SU-DHL-6 (cell line): ENCODE data around the gene C17orf107.

Experiments used
- H2AFZ ChIP-seq: fragments of 200-600 bp; sonication (generic); 2 replicates; pipeline ENCODE4 v1.6.1; 2014; ENCODE audit warnings: low read depth, mild to moderate bottlenecking, moderate library complexity, mixed read lengths, antibody characterized with exemption, low read length; ENCODE audit not compliant: severe bottlenecking
- H3F3A ChIP-seq: fragments of 200-600 bp; shearing (Covaris generic); 2 replicates; pipeline ENCODE4 v1.6.0; 2016; ENCODE audit warnings: antibody characterized with exemption, mild to moderate bottlenecking; ENCODE audit not compliant: insufficient read depth
- H3K27ac ChIP-seq: fragments of 200-600 bp; sonication (generic); 2 replicates; pipeline ENCODE4 v1.5.1; 2016; ENCODE audit warnings: low read depth, mild to moderate bottlenecking, low read length, moderate library complexity, mixed read lengths
- H3K27me3 ChIP-seq: fragments of 200-600 bp; sonication (generic), shearing (Covaris generic); 2 replicates; pipeline ENCODE4 v1.6.0; 2014; ENCODE audit warnings: mild to moderate bottlenecking, low read length
- H3K36me3 ChIP-seq: fragments of 200-600 bp; sonication (generic); 2 replicates; pipeline ENCODE4 v1.6.1; 2014; ENCODE audit warnings: mild to moderate bottlenecking, low read length, mixed read lengths
- H3K4me2 ChIP-seq: fragments of 300-600, 200-600 bp; shearing (Covaris generic), sonication (generic); 2 replicates; pipeline ENCODE4 v1.6.0; 2014; ENCODE audit warnings: low read length, low read depth, mild to moderate bottlenecking; ENCODE audit not compliant: poor library complexity, severe bottlenecking
- H3K4me3 ChIP-seq: fragments of 200-600 bp; sonication (generic); 2 replicates; pipeline ENCODE4 v1.5.1; 2014; ENCODE audit warnings: antibody characterized with exemption, low read length, mild to moderate bottlenecking, mixed read lengths; ENCODE audit not compliant: insufficient read depth, poor library complexity, severe bottlenecking
- H3K79me2 ChIP-seq: fragments of 200-600 bp; sonication (generic); 2 replicates; pipeline ENCODE4 v1.6.1; 2014; ENCODE audit warnings: mild to moderate bottlenecking, low read length, moderate library complexity; ENCODE audit not compliant: insufficient read depth
- H3K9ac ChIP-seq: fragments of 200-600 bp; sonication (generic); 2 replicates; pipeline ENCODE4 v1.7.0; 2014; ENCODE audit warnings: mild to moderate bottlenecking, low read length
- H3K9me2 ChIP-seq: fragments of 200-600 bp; sonication (generic); replicated peaks from 2 replicates; pipeline ENCODE4 v1.6.1; 2014; ENCODE audit warnings: low read length; ENCODE audit not compliant: insufficient read depth
- H3K9me3 ChIP-seq: fragments of 200-600 bp; sonication (generic); 2 replicates; pipeline ENCODE4 v1.6.1; 2014; ENCODE audit warnings: low read length, mixed read lengths; ENCODE audit not compliant: insufficient read depth
- H4K20me1 ChIP-seq: fragments of 200-600 bp; sonication (generic); 2 replicates; pipeline ENCODE4 v1.6.1; 2014; ENCODE audit warnings: low read depth, mild to moderate bottlenecking, antibody characterized with exemption, low read length, moderate library complexity, mixed read lengths
- CTCF ChIP-seq: fragments of 200-600 bp; sonication (generic); IDR thresholded peaks from one replicate; pipeline ENCODE4 v1.5.1; 2017; ENCODE audit warnings: antibody characterized with exemption, mild to moderate bottlenecking, low read length, moderate library complexity; ENCODE audit not compliant: insufficient read depth, poor library complexity, severe bottlenecking
- EZH2phosphoT487 ChIP-seq: fragments of 200-600 bp; sonication (generic), shearing (Covaris generic); conservative IDR thresholded peaks from 2 replicates; pipeline ENCODE4 v1.6.1; 2018; ENCODE audit warnings: mild to moderate bottlenecking, antibody characterized with exemption, low read length, moderate library complexity, mixed read lengths

Gene C17orf107

GRCh38 chr17:4900231-4901107, 1.1 kb downstream of the C17orf107 start:
- Histone ChIP-seq H2AFZ (no peak overlapping the region), H3K79me2 (no peaks in the 10 kb centered on the region), H3K9me2 (no peaks in the 10 kb centered on the region), H3K4me3 (no peak overlapping the region), H4K20me1 (no peaks in the 10 kb centered on the region), H3K9ac (no peak overlapping the region), H3K27me3 (no peaks in the 10 kb centered on the region), H3K4me2 (no peak overlapping the region), H3K9me3 (no peaks in the 10 kb centered on the region), H3K36me3 (no peaks in the 10 kb centered on the region), H3K27ac (no peak overlapping the region), H3F3A (peaks cover 5% of the 10 kb centered on the region; the same call in 1 of the 2 replicates)
- no peak for TF ChIP-seq EZH2phosphoT487
- no peak for TF ChIP-seq CTCF

DNA sequence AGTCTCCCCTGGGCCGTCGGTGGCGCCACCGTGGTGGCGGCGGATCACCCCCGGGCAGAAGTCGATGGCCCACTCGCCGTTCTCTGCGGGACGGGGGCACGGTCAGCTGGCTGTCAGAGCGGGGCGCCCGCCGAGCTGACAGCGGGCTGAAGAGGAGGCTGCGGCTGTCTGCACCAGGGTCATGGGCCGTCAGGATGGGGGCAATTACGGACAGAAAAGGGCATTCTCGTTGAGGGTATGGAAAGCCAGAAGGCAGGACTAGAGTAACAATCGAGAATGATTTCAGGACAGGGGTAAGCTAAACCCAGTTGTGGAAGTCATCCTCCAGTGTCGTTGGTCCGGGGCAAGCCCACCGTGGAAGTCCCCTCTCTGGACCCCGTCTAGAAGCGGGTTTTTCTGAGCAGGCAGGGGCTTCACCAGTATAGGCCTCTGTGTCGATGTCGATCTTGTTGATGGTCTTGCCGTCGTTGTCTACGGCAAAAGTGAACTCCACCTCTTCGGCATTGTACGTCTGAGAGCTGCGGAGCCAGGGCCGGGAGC, 1.8 kb downstream of the C17orf107 start:
- Histone ChIP-seq H3K79me2 (no peaks in the 10 kb centered on the region), H4K20me1 (no peaks in the 10 kb centered on the region), H3F3A (peaks cover 5% of the 10 kb centered on the region; the same call in 1 of the 2 replicates), H3K36me3 (no peaks in the 10 kb centered on the region), H3K27me3 (no peaks in the 10 kb centered on the region), H3K9me2 (no peaks in the 10 kb centered on the region), H3K27ac (no peak overlapping the region), H3K4me2 (no peak overlapping the region), H3K9ac (no peak overlapping the region), H3K4me3 (no peak overlapping the region), H2AFZ (no peak overlapping the region), H3K9me3 (no peaks in the 10 kb centered on the region)
- TF ChIP-seq EZH2phosphoT487 (no peak), CTCF (no peak)

DNA sequence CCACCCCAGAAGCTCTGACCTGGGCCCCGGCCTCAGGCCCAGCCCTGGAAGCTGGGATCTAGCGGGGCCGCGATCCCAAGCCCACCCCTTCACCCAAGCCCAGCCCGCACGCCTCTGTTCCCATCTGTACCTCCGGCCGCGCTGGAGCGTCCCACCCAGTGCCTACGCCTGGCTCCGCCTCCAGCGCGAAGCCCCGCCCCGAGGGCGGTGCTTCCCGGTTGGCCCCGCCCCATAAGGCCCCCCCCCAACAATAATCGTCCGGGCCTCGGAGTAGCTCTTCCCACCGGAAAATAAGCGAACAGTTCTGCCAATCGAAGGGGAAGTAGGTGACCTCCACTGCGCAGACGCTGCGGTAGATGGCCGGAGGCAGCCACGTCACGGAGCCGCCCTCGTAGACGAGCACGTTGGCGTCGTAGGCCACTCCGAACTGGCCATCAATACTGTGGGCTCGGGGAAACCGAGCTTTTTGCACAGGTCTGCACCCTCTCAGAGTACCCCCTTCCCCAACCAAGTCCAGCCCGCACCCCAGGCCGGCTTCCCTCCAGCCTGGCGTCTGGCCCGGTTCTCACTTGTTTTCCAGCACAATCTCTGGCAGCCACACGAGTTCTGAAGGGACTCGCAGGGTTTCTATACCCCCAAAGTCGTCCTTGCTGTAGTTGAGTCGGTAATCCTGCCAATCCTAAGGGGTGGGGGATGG, 2.5 kb downstream of the C17orf107 start:
- no peak for TF ChIP-seq EZH2phosphoT487
- no peaks in the 10 kb centered on the region for H3K36me3 ChIP-seq
- no peaks in the 10 kb centered on the region for H3K27me3 ChIP-seq
- peaks cover 5% of the 10 kb centered on the region; the same call in 1 of the 2 replicates for H3F3A ChIP-seq
- H3K4me3 ChIP-seq, result no peak overlapping the region
- H3K79me2 ChIP-seq, result no peaks in the 10 kb centered on the region
- no peaks in the 10 kb centered on the region for H3K9me3 ChIP-seq
- H3K9me2 ChIP-seq, result no peaks in the 10 kb centered on the region
- H3K9ac ChIP-seq, result no peak overlapping the region
- no peak overlapping the region for H2AFZ ChIP-seq
- no peak overlapping the region for H3K27ac ChIP-seq
- no peak overlapping the region for H3K4me2 ChIP-seq
- no peaks in the 10 kb centered on the region for H4K20me1 ChIP-seq
